Prostate gland (tissue), 2 donors: ENCODE results near the gene NGEF.

Experiments
- CTCF ChIP-seq, 4 experiments: fragments of 200-600 bp in 2 of 4; fragments of 450-650 bp in 2 of 4; sonication (generic) in 2 of 4; IDR thresholded peaks; 1 replicate in 3 of 4; 2 replicates in 1 of 4; pipeline ENCODE4 v1.5.1; 2016 to 2019; ENCODE audit warnings: antibody characterized with exemption in 4 of 4, mild to moderate bottlenecking in 2 of 4, moderate library complexity in 2 of 4
- POLR2A ChIP-seq: fragments of 450-650 bp; IDR thresholded peaks from one replicate; pipeline ENCODE4 v1.6.1; 2016; ENCODE audit warnings: antibody characterized with exemption, mild to moderate bottlenecking

- no peak for TF ChIP-seq CTCF (IDR thresholded peaks at IDR 0.05)
- no peak for TF ChIP-seq POLR2A
Observed at GRCh38 chr2:232866104-232866503, 147.0 kb downstream of the NGEF start.
